ENCODE data around the gene HIP1R.

Gene HIP1R

DNA sequence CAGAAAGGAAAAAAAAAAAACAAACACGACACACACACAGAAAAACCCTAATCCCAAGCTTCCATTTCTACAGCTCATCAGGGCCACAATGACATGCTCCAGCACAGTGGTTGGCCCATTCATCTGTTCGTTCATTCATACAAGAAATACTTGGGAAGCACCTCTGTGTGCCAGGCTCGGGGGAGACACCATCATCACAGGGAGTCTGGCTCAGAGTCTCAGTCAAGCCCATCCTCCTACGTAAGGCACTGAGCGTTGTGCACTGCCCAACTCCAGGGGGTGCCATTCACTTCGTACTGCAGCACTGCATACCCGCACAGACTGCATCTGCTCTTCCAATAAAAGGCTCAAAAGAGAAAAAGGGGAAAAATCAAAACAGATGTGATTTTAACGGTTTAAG, 45.4 kb downstream of the HIP1R start (continued):
- TF ChIP-seq, protein P1, sequence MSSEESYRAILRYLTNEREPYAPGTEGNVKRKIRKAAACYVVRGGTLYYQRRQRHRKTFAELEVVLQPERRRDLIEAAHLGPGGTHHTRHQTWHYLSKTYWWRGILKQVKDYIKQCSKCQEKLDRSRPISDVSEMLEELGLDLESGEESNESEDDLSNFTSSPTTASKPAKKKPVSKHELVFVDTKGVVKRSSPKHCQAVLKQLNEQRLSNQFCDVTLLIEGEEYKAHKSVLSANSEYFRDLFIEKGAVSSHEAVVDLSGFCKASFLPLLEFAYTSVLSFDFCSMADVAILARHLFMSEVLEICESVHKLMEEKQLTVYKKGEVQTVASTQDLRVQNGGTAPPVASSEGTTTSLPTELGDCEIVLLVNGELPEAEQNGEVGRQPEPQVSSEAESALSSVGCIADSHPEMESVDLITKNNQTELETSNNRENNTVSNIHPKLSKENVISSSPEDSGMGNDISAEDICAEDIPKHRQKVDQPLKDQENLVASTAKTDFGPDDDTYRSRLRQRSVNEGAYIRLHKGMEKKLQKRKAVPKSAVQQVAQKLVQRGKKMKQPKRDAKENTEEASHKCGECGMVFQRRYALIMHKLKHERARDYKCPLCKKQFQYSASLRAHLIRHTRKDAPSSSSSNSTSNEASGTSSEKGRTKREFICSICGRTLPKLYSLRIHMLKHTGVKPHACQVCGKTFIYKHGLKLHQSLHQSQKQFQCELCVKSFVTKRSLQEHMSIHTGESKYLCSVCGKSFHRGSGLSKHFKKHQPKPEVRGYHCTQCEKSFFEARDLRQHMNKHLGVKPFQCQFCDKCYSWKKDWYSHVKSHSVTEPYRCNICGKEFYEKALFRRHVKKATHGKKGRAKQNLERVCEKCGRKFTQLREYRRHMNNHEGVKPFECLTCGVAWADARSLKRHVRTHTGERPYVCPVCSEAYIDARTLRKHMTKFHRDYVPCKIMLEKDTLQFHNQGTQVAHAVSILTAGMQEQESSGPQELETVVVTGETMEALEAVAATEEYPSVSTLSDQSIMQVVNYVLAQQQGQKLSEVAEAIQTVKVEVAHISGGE (tag by site-specific recombination; conservative IDR thresholded peaks at IDR 0.05; ENCODE audit: low read depth) = no peak
- TF ChIP-seq ZNF274 (IDR thresholded peaks at IDR 0.05; ENCODE audit: low read length) = no peak
- TF ChIP-seq ZNF274 (tag by site-specific recombination; IDR thresholded peaks at IDR 0.05; ENCODE audit: borderline replicate concordance) = no peak
- TF ChIP-seq, protein P2, sequence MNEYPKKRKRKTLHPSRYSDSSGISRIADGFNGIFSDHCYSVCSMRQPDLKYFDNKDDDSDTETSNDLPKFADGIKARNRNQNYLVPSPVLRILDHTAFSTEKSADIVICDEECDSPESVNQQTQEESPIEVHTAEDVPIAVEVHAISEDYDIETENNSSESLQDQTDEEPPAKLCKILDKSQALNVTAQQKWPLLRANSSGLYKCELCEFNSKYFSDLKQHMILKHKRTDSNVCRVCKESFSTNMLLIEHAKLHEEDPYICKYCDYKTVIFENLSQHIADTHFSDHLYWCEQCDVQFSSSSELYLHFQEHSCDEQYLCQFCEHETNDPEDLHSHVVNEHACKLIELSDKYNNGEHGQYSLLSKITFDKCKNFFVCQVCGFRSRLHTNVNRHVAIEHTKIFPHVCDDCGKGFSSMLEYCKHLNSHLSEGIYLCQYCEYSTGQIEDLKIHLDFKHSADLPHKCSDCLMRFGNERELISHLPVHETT (tag by site-specific recombination; IDR thresholded peaks at IDR 0.05) = no peak
- no peak for TF ChIP-seq ZNF701 (tag by site-specific recombination; IDR thresholded peaks at IDR 0.05)
- TF ChIP-seq ZNF214 (tag by site-specific recombination; IDR thresholded peaks at IDR 0.05; ENCODE audit: borderline replicate concordance) = no peak
- no peak for TF ChIP-seq ZNF280D (tag by site-specific recombination; IDR thresholded peaks at IDR 0.05)
- no peak for TF ChIP-seq ZNF707 (tag by site-specific recombination; IDR thresholded peaks at IDR 0.05)
- TF ChIP-seq ZNF623 (tag by site-specific recombination; IDR thresholded peaks at IDR 0.05) = no peak
- TF ChIP-seq ZNF138 (tag by site-specific recombination; IDR thresholded peaks at IDR 0.05; ENCODE audit: borderline replicate concordance) = no peak
- TF ChIP-seq ZNF175 (tag by site-specific recombination; IDR thresholded peaks at IDR 0.05) = no peak
- TF ChIP-seq PRDM6 (tag by site-specific recombination; IDR thresholded peaks at IDR 0.05) = no peak; the same call in 1 of the 2 replicates
- no peak for TF ChIP-seq ZNF510 (tag by site-specific recombination; IDR thresholded peaks at IDR 0.05; ENCODE audit: insufficient replicate concordance)
- no peak for TF ChIP-seq ZNF169 (tag by site-specific recombination; IDR thresholded peaks at IDR 0.05)
- TF ChIP-seq ZFP3 (tag by site-specific recombination; IDR thresholded peaks at IDR 0.05; ENCODE audit: low read depth) = no peak
- peak; percentile 82; the same call in 1 of the 2 replicates for TF ChIP-seq ZNF600 (tag by site-specific recombination; IDR thresholded peaks at IDR 0.05)
- no peak for TF ChIP-seq ZSCAN23 (tag by site-specific recombination; IDR thresholded peaks at IDR 0.05)
- TF ChIP-seq PBX3 (CRISPR knock-in tag; IDR thresholded peaks at IDR 0.05) = 0 out of 2 replicates have a peak, but pooled peaks have one; percentile 32
- TF ChIP-seq ZNF560 (tag by site-specific recombination; IDR thresholded peaks at IDR 0.05; ENCODE audit: borderline replicate concordance) = no peak
- TF ChIP-seq PRDM1 (tag by site-specific recombination; IDR thresholded peaks at IDR 0.05) = no peak
- no peak for TF ChIP-seq ZNF837 (tag by site-specific recombination; IDR thresholded peaks at IDR 0.05)
- no peak for TF ChIP-seq KLF16 (tag by site-specific recombination; IDR thresholded peaks at IDR 0.05)
- TF ChIP-seq PATZ1 (tag by site-specific recombination; IDR thresholded peaks at IDR 0.05) = peak; percentile 13; the same call in 1 of the 2 replicates
- TF ChIP-seq ZNF114 (tag by site-specific recombination; IDR thresholded peaks at IDR 0.05) = no peak
- no peak for TF ChIP-seq YY1 (tag by site-specific recombination; IDR thresholded peaks at IDR 0.05)
- no peak for TF ChIP-seq ZNF768 (tag by site-specific recombination; IDR thresholded peaks at IDR 0.05)
- TF ChIP-seq ZNF155 (tag by site-specific recombination; IDR thresholded peaks at IDR 0.05) = no peak
- no peak for TF ChIP-seq REPIN1 (tag by site-specific recombination; IDR thresholded peaks at IDR 0.05; ENCODE audit: low read depth)
- TF ChIP-seq KLF10 (tag by site-specific recombination; IDR thresholded peaks at IDR 0.05) = no peak

All from HEK293 (cell line).